ENCODE measurements around the gene PDHX.
A peak's percentile ranks its signal among the peaks of the same experiment; 100 is the strongest.

Gene PDHX

GRCh38 chr11:34905666-34906065 is 10.8 kb upstream of the PDHX start:
- no peak for TF ChIP-seq CTCF (IDR thresholded peaks at IDR 0.05)
- no peak overlapping the region for H3K27ac ChIP-seq
- peaks cover 14 to 27% of the 10 kb centered on the region in 2 experiments for H3K4me1 ChIP-seq (ENCODE audit: control insufficient read depth in 1 of 2, insufficient read depth in 1 of 2, low read depth in 1 of 2, low read length in 1 of 2)
- H3K27me3 ChIP-seq: no peaks in the 10 kb centered on the region
- peaks cover 1% of the 10 kb centered on the region for H3K9me3 ChIP-seq
- no peak overlapping the region for H3K4me3 ChIP-seq (ENCODE audit: low read depth in 1 of 2, low read length in 1 of 2)
- H3K36me3 ChIP-seq: no peaks in the 10 kb centered on the region

- H3K27ac ChIP-seq: no peak overlapping the region
- H3K36me3 ChIP-seq: no peaks in the 10 kb centered on the region
- H3K27me3 ChIP-seq: no peaks in the 10 kb centered on the region
- no peak for TF ChIP-seq CTCF (IDR thresholded peaks at IDR 0.05)
- H3K4me1 ChIP-seq (ENCODE audit: control insufficient read depth in 1 of 2, insufficient read depth in 1 of 2, low read depth in 1 of 2, low read length in 1 of 2): peaks cover 17 to 29% of the 10 kb centered on the region in 2 experiments
- H3K9me3 ChIP-seq: no peaks in the 10 kb centered on the region
- no peak overlapping the region for H3K4me3 ChIP-seq (ENCODE audit: low read depth in 1 of 2, low read length in 1 of 2)
Measured at GRCh38 chr11:34907934-34908593, 8.4 kb upstream of the PDHX start.

GRCh38 chr11:34909415-34909814 is 7.0 kb upstream of the PDHX start:
- H3K4me3 ChIP-seq (ENCODE audit: low read depth in 1 of 2, low read length in 1 of 2): no peak overlapping the region
- no peak for TF ChIP-seq CTCF (IDR thresholded peaks at IDR 0.05)
- H3K4me1 ChIP-seq (ENCODE audit: control insufficient read depth in 1 of 2, insufficient read depth in 1 of 2, low read depth in 1 of 2, low read length in 1 of 2): peaks cover 17 to 22% of the 10 kb centered on the region in 2 experiments
- H3K36me3 ChIP-seq: no peaks in the 10 kb centered on the region
- no peaks in the 10 kb centered on the region for H3K9me3 ChIP-seq
- H3K27me3 ChIP-seq: no peaks in the 10 kb centered on the region
- H3K27ac ChIP-seq: peak overlapping the region; percentile 62

- peaks cover 18 to 19% of the 10 kb centered on the region in 2 experiments for H3K4me1 ChIP-seq (ENCODE audit: control insufficient read depth in 1 of 2, insufficient read depth in 1 of 2, low read depth in 1 of 2, low read length in 1 of 2)
- no peak for TF ChIP-seq CTCF (IDR thresholded peaks at IDR 0.05)
- no peaks in the 10 kb centered on the region for H3K36me3 ChIP-seq
Measured at GRCh38 chr11:34909955-34910354, 6.5 kb upstream of the PDHX start.

GRCh38 chr11:34910817-34911216 is 5.6 kb upstream of the PDHX start:
- TF ChIP-seq CTCF (IDR thresholded peaks at IDR 0.05): no peak
- no peaks in the 10 kb centered on the region for H3K9me3 ChIP-seq

More at GRCh38 chr11:34909955-34910354, 6.5 kb upstream of the PDHX start:
- H3K9me3 ChIP-seq: no peaks in the 10 kb centered on the region
- H3K4me3 ChIP-seq (ENCODE audit: low read depth in 1 of 2, low read length in 1 of 2): no peak overlapping the region
- H3K27ac ChIP-seq: peak overlapping the region; percentile 62
- no peaks in the 10 kb centered on the region for H3K27me3 ChIP-seq

More at GRCh38 chr11:34910817-34911216, 5.6 kb upstream of the PDHX start:
- Histone ChIP-seq H3K36me3 (no peaks in the 10 kb centered on the region), H3K4me3 (ENCODE audit: low read depth in 1 of 2, low read length in 1 of 2) (no peak overlapping the region), H3K27ac (peak overlapping the region; percentile 62), H3K27me3 (no peaks in the 10 kb centered on the region), H3K4me1 (ENCODE audit: control insufficient read depth in 1 of 2, insufficient read depth in 1 of 2, low read depth in 1 of 2, low read length in 1 of 2) (peaks cover 27 to 28% of the 10 kb centered on the region in 2 experiments)

All from neutrophil (primary cell).